Calu3 (cell line): ENCODE results near the gene CORO1C. TPM values are rescaled to one million over a fixed set of nuclear protein-coding genes. Genes with fewer than 3 reads are reported as not detected.

Source experiments
- BruUV-seq: library from RNA; stranded (reverse); fragments of 400-500 nt; replicated peaks from 2 replicates; lab custom pipeline; 2021; lab: Mats Ljungman, UMichigan
- CTCF ChIA-PET: fragments of 300-600 bp; sonication (Branson Sonifier 250); formaldehyde crosslinking; loops from one replicate; lab custom pipeline; 2022; ENCODE audit warnings: antibody characterized with exemption; lab: Charles Lee
- DNase-seq: peaks from one replicate; pipeline ENCODE4 v3.0.0; 2022
- H3K27ac Mint-ChIP-seq: one replicate; pipeline ENCODE4 v1.8.0; 2022; ENCODE audit warnings: mixed read lengths; ENCODE audit not compliant: unreplicated experiment
- H3K27me3 Mint-ChIP-seq: one replicate; pipeline ENCODE4 v1.8.0; 2022; ENCODE audit warnings: mixed read lengths; ENCODE audit not compliant: unreplicated experiment
- H3K36me3 Mint-ChIP-seq: one replicate; pipeline ENCODE4 v1.8.0; 2022; ENCODE audit warnings: mild to moderate bottlenecking, moderate library complexity, mixed read lengths; ENCODE audit not compliant: insufficient read depth, unreplicated experiment
- H3K4me1 Mint-ChIP-seq: one replicate; pipeline ENCODE4 v1.8.0; 2022; ENCODE audit warnings: mild to moderate bottlenecking, low read depth, mixed read lengths; ENCODE audit not compliant: unreplicated experiment
- H3K4me3 Mint-ChIP-seq: one replicate; pipeline ENCODE4 v1.8.0; 2022; ENCODE audit warnings: mild to moderate bottlenecking, low read depth, moderate library complexity, mixed read lengths; ENCODE audit not compliant: unreplicated experiment
- H3K9me3 Mint-ChIP-seq: one replicate; pipeline ENCODE4 v1.8.0; 2022; ENCODE audit warnings: low read depth, mixed read lengths; ENCODE audit not compliant: unreplicated experiment
- intact Hi-C: fragments of 100-400 bp; cut with micrococcal nuclease; formaldehyde crosslinking; loops from one replicate; pipeline ENCODE4 v1.10.0; 2022; ENCODE audit not compliant: unreplicated experiment
- total RNA-seq: library from RNA; stranded (reverse); gene quantifications from 2 replicates; pipeline ENCODE4 v1.2.3, GENCODE V29; 2022
- TF ChIP-seq, protein P1 (sequence below): fragments of 200-600 bp; IDR thresholded peaks from one replicate; pipeline ENCODE4 v1.8.0; 2022; ENCODE audit warnings: antibody characterized with exemption; ENCODE audit not compliant: unreplicated experiment

Gene CORO1C
- total RNA-seq, 1 experiment from 2014 or later = 252 TPM

DNA sequence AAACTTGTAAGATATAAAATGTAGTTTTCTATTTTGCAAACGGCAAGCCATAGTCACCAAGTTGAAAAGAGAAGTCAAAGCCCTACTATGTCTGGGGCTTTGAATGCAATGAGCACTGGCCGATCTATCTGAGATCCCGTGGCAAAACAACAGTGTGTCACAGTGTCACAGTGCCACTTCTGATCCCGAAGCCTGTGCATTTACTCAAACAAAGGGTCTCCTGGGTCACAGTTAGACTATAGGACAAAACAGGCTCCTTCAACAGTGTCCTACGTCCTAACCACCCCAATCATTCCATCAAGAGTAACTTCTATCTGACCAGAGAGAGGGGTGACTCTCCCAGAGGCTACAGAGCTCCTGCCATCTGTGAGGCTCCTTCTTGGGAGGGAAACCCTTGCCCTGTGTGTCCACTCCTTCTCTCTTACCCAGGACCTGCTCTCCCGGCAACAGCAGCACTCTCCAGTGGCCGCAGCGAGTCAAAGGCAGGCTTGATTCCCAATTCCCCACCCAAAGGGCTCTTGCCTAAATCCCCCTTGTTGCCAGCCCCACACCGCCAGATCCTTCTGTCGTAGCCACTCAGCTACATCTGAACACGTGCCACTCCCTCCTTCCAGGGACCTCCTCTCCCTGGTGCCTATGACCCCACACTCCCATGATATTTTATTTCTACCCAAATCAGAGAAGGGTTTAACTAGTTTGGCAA, 83.6 kb downstream of the CORO1C start:
- TF ChIP-seq, protein P1, sequence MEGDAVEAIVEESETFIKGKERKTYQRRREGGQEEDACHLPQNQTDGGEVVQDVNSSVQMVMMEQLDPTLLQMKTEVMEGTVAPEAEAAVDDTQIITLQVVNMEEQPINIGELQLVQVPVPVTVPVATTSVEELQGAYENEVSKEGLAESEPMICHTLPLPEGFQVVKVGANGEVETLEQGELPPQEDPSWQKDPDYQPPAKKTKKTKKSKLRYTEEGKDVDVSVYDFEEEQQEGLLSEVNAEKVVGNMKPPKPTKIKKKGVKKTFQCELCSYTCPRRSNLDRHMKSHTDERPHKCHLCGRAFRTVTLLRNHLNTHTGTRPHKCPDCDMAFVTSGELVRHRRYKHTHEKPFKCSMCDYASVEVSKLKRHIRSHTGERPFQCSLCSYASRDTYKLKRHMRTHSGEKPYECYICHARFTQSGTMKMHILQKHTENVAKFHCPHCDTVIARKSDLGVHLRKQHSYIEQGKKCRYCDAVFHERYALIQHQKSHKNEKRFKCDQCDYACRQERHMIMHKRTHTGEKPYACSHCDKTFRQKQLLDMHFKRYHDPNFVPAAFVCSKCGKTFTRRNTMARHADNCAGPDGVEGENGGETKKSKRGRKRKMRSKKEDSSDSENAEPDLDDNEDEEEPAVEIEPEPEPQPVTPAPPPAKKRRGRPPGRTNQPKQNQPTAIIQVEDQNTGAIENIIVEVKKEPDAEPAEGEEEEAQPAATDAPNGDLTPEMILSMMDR = no peak
- CTCF ChIA-PET = no interaction called here
- intact Hi-C loops = no loop called here
- no peaks in the 10 kb centered on the region for H3K27me3 Mint-ChIP-seq
- no TSS peak for BruUV-seq
- DNase-seq = no peak
- peaks cover 28% of the 10 kb centered on the region for H3K4me1 Mint-ChIP-seq
- H3K9me3 Mint-ChIP-seq = no peaks in the 10 kb centered on the region
- peak overlapping the region; percentile 4 for H3K27ac Mint-ChIP-seq
- H3K36me3 Mint-ChIP-seq = peaks cover 72% of the 10 kb centered on the region
- H3K4me3 Mint-ChIP-seq = no peak overlapping the region

- CTCF ChIA-PET = interaction anchor here (0.6 kb wide), 2 partner anchors 82 to 298 kb away, joined by 3 to 4 read pairs; no protein-coding TSS in a partner anchor
Observed at GRCh38 chr12:108646600-108647579, 84.4 kb downstream of the CORO1C start.

DNA sequence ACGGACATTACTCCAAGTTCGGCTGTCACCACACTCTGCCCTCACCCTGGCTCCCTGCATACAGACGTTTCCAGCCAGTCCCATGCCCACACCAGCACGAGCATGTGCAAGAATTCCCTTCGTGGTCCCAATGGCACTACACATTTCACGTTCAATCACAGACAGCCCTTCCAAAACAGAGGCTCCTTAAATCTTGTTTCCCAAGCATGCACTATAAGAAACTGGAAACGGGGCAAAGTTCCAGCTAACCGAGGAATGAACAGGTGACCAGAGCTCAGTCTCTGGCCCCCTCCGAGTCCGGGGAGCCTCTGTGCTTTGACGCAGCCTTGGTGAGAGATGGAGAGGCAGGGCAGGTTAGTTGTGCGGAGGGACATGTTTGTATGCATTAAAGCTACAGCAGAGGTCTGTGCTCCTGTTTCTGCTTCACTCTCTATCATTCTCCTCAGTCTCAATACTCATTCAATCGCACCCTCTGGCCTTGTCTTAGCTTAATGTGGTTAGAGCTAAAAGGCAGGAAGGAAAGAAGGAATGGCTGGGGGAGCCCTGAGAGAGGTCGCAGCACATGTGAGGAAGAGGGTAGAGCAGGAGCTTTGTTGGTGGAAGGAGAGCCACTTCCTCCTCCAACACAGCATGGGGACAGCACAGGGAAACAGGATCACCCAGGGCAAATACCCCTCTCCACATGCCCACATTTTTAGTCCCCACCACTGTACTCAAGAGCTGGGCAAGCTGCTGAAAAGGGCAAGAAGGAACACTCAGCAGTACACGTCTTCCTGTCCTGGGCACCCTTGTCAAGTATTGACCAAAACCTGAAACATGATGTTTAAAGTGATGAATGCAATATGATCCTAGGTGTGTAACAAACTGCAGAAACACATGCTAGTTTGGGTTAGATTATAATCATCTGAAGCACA, 85.4 kb downstream of the CORO1C start:
- CTCF ChIA-PET = interaction anchor here (0.7 kb wide), 1 partner anchor 1039 kb away, joined by 4 read pairs; no protein-coding TSS in a partner anchor
- BruUV-seq = no TSS peak
- intact Hi-C loops = no loop called here
- no peaks in the 10 kb centered on the region for H3K27me3 Mint-ChIP-seq
- peaks cover 72% of the 10 kb centered on the region for H3K36me3 Mint-ChIP-seq
- H3K9me3 Mint-ChIP-seq = no peaks in the 10 kb centered on the region
- TF ChIP-seq, protein P1 = no peak
- peak overlapping the region; percentile 1 for H3K27ac Mint-ChIP-seq
- H3K4me3 Mint-ChIP-seq = no peak overlapping the region
- DNase-seq = no peak
- peaks cover 37% of the 10 kb centered on the region for H3K4me1 Mint-ChIP-seq

More at GRCh38 chr12:108646600-108647579, 84.4 kb downstream of the CORO1C start:
- intact Hi-C loops = no loop called here
- no peaks in the 10 kb centered on the region for H3K27me3 Mint-ChIP-seq
- no peaks in the 10 kb centered on the region for H3K9me3 Mint-ChIP-seq
- H3K4me1 Mint-ChIP-seq = peaks cover 32% of the 10 kb centered on the region
- H3K36me3 Mint-ChIP-seq = peaks cover 71% of the 10 kb centered on the region
- no peak overlapping the region for H3K4me3 Mint-ChIP-seq
- no TSS peak for BruUV-seq
- H3K27ac Mint-ChIP-seq = peak overlapping the region; percentile 1
- TF ChIP-seq, protein P1 = no peak
- DNase-seq = no peak

- H3K4me3 Mint-ChIP-seq = no peak overlapping the region
- no peak for DNase-seq
- no peaks in the 10 kb centered on the region for H3K27me3 Mint-ChIP-seq
- no peaks in the 10 kb centered on the region for H3K9me3 Mint-ChIP-seq
- H3K4me1 Mint-ChIP-seq = peaks cover 37% of the 10 kb centered on the region
- CTCF ChIA-PET = interaction anchor here (0.7 kb wide), 1 partner anchor 22 kb away, joined by 8 read pairs; no protein-coding TSS in a partner anchor
- intact Hi-C loops = no loop called here
- BruUV-seq = no TSS peak
- TF ChIP-seq, protein P1 = no peak
- H3K36me3 Mint-ChIP-seq = peaks cover 70% of the 10 kb centered on the region
- no peak overlapping the region for H3K27ac Mint-ChIP-seq
Observed at GRCh38 chr12:108644811-108645120, 86.6 kb downstream of the CORO1C start.
